Measurements from ENCODE around the gene CYP1B1. TPM values are rescaled to one million over a fixed set of nuclear protein-coding genes. Genes with fewer than 3 reads are reported as not detected.
"Not testable (repeated sequence)": the region's sequence is repeated elsewhere in the genome, so short reads cannot be mapped to it uniquely, and the experiment has no call there.

CYP1B1 gene
- total RNA-seq, 1 experiment from 2014 or later = 9.8 TPM

- Histone ChIP-seq H3K9me3 (replicated peaks) (no peaks in the 10 kb centered on the region), H3K4me1 (replicated peaks) (no peaks in the 10 kb centered on the region), H3K4me3 (no peak overlapping the region), H3K27ac (no peak overlapping the region), H3K27me3 (replicated peaks) (no peaks in the 10 kb centered on the region), H3K36me3 (no peaks in the 10 kb centered on the region)
- no peak for DNase-seq (ENCODE audit: low read depth in 1 of 2, low spot score in 2 of 2)
These were observed 49.1 kb downstream of the CYP1B1 start for GRCh38 chr2:38026846-38027245.

GRCh38 chr2:38021589-38021988 is 54.4 kb downstream of the CYP1B1 start:
- Histone ChIP-seq H3K4me1 (replicated peaks) (no peaks in the 10 kb centered on the region), H3K9me3 (replicated peaks) (no peaks in the 10 kb centered on the region), H3K4me3 (no peak overlapping the region), H3K36me3 (no peaks in the 10 kb centered on the region), H3K27me3 (replicated peaks) (no peaks in the 10 kb centered on the region), H3K27ac (no peak overlapping the region)
- DNase-seq (ENCODE audit: low read depth in 1 of 2, low spot score in 2 of 2) = no peak

GRCh38 chr2:38020359-38021069 is 55.4 kb downstream of the CYP1B1 start:
- not testable (repeated sequence) for H3K36me3 ChIP-seq; H3K27ac ChIP-seq; DNase-seq (ENCODE audit: low read depth in 1 of 2, low spot score in 2 of 2); H3K4me3 ChIP-seq; H3K9me3 ChIP-seq (replicated peaks); H3K4me1 ChIP-seq (replicated peaks); H3K27me3 ChIP-seq (replicated peaks)

GRCh38 chr2:38017836-38018235 is 58.1 kb downstream of the CYP1B1 start:
- Histone ChIP-seq H3K9me3 (replicated peaks) (no peaks in the 10 kb centered on the region), H3K4me1 (replicated peaks) (peaks cover 13% of the 10 kb centered on the region), H3K27me3 (replicated peaks) (no peaks in the 10 kb centered on the region), H3K4me3 (no peak overlapping the region), H3K36me3 (no peaks in the 10 kb centered on the region), H3K27ac (no peak overlapping the region)
- DNase-seq (ENCODE audit: low read depth in 1 of 2, low spot score in 2 of 2) = no peak

Other genes starting within 250 kb of the CYP1B1 start
- gene RMDN2, start 150.9 kb downstream of the CYP1B1 start, total RNA-seq (2014; rRNA removed; shearing (Covaris generic)) = 17.6 and 20.8 TPM in 2 replicates

Measured in SJSA1 (cell line).